LNCaP clone FGC (cell line): ENCODE data around the gene EFNB3.

Experiments
- DNase-seq: peaks from one replicate; pipeline ENCODE4 v3.0.0-alpha.2; 2011; ENCODE audit warnings: low read depth
- H3K4me3 ChIP-seq: 2 replicates; pipeline ENCODE4 v1.5.1; 2011; ENCODE audit warnings: mild to moderate bottlenecking, low read depth, low read length, control low read depth
- TF ChIP-seq, protein P1 (sequence below): IDR thresholded peaks from 2 replicates; pipeline ENCODE4 v1.5.1; 2012; ENCODE audit warnings: mild to moderate bottlenecking; ENCODE audit not compliant: control insufficient read depth, insufficient read depth; ENCODE audit errors: extremely low read depth

The EFNB3 gene

DNA sequence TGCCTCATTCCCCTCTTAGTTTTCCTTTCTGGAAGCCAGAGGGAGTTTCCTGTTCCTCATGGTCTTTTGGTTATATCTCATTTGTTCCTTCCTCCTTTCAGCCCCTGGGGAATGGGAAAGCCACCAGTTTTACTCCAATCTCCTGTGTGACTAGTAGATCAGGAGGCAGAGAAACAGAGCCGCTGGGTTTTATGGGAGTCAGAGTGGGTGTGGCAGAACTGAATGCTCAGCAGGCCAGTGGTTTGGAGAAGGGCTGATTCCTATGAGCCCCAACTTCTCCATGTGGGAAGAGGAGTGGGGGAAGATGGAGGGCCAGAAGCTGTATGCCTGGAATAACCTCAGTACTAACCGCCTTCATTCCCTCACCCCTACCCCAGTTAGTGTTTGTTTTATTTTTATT lies 16.6 kb downstream of the EFNB3 start:
- DNase-seq: no peak
- TF ChIP-seq, protein P1, sequence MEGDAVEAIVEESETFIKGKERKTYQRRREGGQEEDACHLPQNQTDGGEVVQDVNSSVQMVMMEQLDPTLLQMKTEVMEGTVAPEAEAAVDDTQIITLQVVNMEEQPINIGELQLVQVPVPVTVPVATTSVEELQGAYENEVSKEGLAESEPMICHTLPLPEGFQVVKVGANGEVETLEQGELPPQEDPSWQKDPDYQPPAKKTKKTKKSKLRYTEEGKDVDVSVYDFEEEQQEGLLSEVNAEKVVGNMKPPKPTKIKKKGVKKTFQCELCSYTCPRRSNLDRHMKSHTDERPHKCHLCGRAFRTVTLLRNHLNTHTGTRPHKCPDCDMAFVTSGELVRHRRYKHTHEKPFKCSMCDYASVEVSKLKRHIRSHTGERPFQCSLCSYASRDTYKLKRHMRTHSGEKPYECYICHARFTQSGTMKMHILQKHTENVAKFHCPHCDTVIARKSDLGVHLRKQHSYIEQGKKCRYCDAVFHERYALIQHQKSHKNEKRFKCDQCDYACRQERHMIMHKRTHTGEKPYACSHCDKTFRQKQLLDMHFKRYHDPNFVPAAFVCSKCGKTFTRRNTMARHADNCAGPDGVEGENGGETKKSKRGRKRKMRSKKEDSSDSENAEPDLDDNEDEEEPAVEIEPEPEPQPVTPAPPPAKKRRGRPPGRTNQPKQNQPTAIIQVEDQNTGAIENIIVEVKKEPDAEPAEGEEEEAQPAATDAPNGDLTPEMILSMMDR: no peak
- H3K4me3 ChIP-seq: no peak overlapping the region

DNA sequence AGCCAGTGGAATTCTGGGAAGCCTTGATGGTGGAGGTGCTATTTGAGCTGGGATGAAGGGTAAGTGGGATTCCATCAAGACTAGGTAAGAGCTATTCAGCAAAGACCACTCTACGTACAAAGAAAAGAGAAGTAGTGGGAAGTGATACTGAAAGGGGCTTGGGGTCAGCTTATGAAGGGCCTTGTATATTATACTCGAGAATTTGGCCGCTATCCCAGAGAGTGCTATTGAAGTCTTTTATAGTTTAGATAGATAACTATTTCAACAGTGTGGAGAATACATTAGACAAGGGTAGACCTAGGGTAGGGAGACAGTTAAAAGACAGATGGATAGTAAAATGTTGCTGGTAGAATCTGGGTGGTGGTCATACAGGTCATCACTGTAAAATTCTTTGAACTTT lies 22.9 kb downstream of the EFNB3 start:
- no peak overlapping the region for H3K4me3 ChIP-seq
- TF ChIP-seq, protein P1: no peak
- DNase-seq: no peak

DNA sequence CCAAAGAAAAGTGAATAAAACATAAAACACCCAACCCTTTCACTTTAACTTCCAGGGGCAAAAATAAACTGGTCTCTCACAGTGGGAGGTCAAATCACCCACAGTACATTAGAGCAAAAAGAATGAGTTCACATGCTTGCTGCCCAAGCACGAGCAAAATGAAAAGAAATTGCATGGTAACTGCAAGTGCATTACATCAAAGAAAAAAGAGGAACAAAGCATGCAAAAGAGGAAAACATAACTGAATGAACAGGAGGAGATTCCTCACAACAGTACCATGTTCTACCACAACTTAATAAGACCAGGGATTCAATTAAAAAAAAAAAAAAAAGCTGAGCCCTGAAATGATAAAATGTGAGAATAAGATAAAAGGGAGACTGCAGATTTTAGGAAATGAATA lies 24.8 kb downstream of the EFNB3 start:
- DNase-seq: no peak
- no peak overlapping the region for H3K4me3 ChIP-seq
- TF ChIP-seq, protein P1: no peak

- no peak for DNase-seq
- H3K4me3 ChIP-seq: no peak overlapping the region
- TF ChIP-seq, protein P1: no peak
Observed at GRCh38 chr17:7732981-7733539, 28.1 kb downstream of the EFNB3 start.

DNA sequence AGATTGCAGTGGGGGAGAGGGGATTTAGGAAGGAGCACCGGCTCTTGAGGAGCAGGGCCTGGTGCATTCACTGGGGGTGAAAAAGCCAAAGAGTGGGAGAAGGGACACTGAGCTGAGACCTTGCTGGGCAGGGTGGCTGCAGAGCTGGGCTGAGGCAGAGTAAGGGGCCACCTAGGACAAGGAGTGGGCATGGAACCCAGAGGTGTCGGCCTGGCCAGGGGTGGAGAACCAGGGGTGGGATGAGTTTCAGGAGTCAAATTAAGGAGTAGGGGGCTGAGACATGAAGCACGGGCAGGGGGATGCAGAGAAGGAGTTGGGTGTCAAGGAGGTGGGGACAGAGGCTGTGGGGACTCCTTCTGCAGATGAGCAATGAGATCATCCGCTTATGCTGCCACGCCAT lies 32.6 kb downstream of the EFNB3 start:
- no peak for DNase-seq
- no peak overlapping the region for H3K4me3 ChIP-seq
- TF ChIP-seq, protein P1: no peak

DNA sequence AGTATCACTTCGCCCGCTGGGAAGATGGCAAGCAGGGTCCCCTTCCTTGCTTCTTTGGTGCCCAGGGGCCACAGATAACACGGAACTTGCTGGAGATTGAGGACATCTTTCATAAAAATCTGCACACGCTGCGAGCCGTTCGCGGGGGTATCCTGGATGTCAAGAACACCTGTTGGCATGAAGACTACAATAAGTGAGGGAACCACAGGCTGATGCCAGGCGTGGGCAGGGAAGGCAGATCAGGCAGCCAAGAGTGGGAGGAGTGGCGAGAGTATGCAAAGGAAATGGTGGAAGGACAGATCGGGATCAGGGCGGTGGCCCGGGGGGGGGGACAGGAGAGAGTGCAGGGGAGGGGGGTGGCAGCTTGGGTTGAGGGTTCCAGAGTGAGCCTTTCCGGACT lies 34.7 kb downstream of the EFNB3 start:
- DNase-seq: no peak
- TF ChIP-seq, protein P1: no peak

DNA sequence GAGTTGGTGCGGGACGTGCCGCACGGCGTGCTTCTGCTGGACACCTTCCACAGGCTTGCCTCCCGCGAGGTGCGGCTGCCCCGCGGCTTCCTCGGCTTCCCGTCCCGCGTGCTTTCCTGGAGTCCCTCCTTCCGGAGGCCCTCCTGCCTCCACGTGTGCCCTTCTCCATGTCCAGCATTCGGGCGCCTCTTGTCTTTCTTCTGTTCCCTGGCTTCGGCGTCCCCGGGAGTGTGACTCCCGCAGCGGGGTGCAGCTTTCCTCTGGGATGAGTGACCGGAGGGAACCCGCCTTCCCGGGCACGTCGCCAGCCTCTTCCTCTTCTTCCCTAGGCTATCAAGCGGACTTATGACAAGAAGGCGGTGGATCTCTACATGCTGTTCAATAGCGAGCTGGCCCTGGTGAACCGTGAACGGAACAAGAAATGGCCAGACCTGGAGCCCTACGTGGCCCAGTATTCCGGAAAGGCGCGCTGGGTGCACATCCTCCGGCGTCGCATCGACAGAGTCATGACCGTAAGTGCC lies 35.5 kb downstream of the EFNB3 start:
- TF ChIP-seq, protein P1: no peak
- no peak for DNase-seq
- no peak overlapping the region for H3K4me3 ChIP-seq

More for the DNA sequence above, 34.7 kb downstream of the EFNB3 start:
- H3K4me3 ChIP-seq: no peak overlapping the region
